Activated CD8-positive, alpha-beta memory T cell treated with anti-CD3 and anti-CD28 coated beads, Interleukin-2, amount 50 U/mL, for 48 hours (primary cell): ENCODE results near the gene RAB36.

Experiments used
- DNase-seq: peaks from one replicate; pipeline ENCODE4 v3.0.0-alpha.2; 2020

Gene RAB36

DNA sequence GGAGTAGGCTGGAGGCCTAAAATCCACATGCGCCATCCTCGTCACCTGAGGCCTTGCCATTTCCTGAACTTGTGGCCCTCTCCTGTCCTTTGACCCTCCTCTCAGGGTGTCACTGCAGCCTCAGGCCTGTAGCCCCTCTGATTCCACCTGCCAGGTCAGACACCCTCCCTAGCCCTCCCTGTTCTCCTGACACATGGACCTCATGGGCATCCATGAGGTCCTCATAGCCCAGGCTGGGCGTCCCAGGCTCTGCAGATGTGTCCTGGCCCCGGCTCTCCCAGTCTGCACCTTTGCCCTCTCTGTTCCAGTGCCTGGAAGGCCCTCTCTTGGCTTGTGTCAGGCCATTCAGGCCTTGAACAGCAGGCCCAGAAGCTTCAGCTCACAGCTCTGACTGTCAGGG, 15.8 kb downstream of the RAB36 start:
- DNase-seq, result no peak

DNA sequence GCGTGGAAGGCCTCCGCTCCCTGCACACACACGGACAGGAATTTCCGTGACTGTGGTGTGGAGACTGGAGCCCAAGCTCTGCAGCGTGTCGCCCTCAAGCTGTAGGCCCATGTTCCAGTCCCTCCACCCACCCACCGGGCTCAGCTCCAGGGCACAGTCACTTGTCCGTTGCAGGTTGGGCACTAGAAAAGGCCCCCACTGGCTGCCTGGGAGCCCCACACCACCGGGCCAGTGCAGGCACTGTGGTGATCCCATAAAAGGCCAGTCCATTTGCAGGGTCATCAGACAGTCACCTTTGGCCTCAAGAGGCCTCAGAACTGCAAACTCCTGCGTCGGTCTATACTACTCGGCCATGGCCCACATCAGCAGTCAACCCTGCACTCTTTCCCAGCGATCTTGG, 16.3 kb downstream of the RAB36 start:
- DNase-seq, result no peak

DNA sequence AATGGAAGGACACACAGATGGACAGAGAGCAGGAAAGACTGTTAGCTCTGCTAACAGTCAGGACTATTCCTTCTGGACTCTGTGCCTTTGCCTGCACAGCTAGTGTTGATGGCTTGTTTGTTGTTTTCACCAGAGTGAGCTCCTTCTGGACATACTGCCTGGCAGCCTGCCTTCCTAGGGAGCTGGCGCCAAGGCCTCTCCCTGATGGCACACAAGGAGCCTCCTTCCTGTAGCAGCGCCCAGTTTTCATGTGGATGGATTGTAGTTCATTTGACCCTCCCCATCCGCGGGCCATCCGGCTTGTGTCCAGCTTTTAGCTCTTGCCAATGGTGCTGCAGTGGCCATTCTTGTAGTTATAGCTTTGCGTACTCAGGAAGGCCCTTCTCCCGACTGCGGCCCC, 18.4 kb downstream of the RAB36 start:
- DNase-seq, result no peak

DNA sequence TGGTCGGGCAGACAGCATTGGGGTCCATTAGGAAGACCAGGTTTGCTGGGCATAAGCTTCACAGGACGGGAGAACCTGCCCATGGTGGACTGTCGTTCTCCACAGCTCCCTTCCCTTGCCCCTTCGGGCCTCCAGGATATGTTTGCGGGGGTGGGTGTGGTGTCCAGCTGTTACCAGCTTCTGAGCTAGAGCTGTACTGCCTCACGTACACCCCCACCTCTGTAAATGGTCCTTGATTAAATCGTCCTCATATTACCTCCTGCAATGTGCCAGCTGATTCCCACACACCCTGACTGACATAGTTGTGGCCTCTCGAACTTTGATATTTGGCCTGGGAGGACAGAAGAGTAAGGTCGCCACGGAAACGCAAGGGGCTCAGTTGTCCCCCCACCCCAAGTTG, 18.8 kb downstream of the RAB36 start:
- DNase-seq, result no peak

DNA sequence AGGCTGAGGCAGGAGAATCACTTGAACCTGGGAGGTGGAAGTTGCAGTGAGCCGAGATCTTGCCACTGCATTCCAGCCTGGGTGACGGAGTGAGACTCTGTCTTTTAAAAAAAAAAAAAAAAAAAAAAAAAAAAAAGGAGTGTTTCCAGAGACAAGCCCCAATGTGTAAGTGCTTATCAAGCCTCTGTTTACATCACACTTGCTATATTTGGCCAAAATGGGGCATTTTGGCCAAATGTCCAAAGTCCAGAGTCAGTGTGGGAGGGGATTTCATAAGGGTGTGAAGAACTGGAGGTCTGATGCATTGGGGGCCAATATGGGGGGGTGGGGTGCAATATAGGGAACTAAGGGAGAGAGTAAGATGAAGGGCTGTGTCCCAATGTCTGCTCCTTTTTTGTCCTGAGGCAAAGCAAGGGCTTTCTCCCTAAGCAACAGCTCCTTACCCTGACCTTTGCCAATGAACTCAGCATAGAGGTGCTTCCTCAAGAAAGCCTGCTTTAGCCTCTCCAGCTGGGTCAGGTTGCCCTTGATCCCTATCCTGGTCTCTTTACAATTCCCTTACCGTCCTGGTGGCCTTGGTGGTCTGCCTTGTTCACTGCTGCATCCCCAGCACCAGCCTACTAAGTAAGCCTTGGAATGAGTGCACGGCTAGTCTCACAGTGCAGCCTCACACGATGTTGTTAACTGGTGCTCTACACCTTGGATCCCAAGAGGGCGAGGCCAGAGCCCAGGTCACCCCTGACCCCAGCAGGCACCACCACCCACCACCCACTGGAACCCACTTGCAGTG, 21.0 kb downstream of the RAB36 start:
- DNase-seq, result no peak

DNA sequence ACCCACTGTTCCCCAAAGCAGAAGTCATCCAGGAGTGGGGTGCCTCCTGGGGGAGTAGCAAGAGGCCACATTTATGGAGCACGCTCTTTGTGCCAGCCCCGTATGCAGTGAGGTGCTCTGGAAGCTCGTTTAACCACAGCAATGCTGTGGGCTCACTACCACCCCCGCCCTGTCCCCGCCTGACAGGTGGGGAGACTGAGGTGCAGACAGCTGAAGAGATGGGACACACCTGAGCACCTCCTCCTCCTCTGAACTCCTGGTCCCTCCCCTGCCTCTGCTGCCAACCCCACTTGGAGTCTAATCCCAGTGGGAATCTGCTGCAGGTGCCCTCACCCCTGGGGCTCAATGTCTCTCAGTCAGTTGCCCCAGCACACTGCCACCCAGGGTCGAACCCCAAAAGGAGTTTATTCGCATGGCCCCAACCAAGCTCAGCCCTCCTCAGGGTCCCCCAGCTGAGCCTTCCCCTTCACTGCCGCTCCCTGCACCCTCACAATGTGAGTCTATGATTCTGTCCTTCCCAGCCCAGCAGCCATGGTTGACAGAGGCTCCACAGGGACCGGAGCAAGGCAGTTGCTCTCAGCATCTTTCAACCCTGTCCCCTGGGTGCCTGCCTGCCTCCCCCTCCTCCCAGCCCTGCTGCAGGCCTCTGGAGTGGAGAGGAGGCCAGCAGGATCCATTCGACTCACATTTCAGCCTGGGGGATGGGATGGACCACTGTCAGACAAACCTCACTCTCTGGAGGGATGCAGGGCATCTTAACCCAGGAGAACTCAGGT, 21.8 kb downstream of the RAB36 start:
- DNase-seq, result no peak

DNA sequence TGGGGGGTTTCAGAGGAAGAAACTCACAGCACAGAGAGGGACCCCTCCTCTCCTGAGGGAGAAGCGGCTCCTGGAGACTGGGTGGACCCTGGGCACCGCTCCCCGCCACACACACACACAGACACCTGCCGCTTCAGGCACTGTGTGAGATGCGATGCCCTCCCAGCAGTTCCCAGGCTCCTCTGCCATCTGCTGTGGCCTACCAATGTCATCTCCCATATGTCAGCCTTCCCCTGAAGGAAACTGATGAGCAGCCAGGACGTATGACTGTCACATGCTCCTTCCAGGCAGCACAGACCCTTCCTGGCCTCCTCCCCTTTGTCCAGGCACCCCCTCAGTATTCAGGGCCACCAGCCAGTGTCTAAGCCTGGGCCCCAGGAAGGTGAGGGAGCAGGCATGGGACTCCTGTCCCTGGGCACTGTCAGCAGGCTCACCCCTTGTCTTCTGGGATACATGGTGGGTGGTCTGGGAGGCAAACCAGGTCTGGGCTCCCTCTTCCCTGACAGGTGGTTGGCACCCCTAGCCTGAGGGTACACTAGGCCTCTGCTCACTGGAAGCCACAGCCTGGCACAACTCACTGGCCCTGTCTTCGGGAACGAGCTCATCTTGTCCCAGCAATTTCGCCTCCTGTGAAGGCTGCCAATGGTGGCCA, 23.2 kb downstream of the RAB36 start:
- DNase-seq, result no peak

DNA sequence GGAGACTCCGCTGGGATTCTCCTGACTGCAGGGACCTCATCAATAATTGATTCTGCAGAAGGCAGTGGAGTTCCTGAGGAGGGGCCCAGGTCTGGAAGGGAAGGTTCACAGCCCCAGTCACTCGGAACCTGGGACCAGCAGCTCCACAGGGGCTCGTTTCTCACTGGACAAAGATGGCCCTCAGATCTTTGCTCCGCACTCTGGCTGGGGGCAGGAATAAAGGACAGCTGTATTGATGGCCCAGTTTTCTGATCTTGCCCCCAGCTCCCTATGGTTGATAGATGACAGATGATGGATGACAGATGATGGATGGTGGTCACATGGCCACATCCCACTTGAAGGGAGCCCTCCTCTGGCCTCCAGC, 23.7 kb downstream of the RAB36 start:
- no peak for DNase-seq

DNA sequence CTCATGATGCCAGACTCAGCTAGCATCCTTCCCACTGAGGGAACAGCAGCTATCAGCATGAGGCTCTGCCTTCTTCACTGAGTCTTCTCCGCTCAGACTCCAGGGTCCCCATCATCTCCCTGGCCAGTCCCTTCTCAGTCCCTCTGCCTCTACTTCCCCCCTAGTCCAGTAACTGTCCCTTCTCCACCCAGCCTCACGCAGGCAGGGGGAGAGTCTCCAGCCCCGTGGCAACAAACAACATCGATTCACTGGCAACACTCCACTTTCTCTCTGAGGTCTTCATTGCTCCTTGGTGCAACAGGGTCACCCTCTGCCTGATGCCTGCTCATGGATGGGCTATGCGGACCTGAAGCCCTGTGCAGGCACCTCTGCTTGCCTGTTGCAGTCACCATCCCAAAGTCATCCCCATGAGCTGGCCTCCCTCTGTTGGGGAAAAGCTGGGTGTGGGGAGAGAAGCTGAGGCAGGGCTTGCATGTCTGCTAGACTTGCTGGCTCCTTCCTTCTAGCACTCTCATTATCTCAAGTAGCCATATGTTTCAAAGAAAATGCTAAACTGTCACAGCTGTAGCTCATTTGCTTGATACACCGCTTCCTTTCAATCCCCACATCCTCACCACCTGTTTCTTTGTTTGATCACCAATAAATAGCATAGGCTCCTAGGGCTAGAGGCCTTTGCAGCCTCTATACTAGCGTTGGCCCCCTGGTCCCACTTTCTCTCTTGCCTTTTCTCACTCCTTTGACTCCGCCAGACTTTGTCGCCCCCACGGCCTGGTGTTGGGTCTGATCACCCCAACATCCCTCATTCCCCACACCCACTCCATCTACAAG, 30.8 kb downstream of the RAB36 start:
- DNase-seq, result no peak

DNA sequence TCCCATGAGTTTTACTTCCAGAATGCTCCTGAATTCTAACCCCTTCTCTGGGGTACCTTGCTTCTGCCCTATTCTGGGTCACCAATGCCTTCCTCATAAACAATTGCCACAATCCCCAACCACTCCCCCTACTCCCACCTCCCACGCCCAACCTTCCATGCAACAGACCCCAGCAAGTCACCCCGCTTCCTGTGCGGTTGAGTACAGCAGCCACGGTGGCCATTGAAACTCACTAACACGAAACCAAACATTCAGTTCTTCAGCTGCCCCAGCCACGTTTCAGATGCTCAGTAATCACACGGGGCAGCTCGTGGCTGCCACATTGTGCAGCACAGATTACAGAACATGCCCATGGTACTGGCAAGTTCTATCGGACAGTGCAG, 31.4 kb downstream of the RAB36 start:
- DNase-seq, result no peak

DNA sequence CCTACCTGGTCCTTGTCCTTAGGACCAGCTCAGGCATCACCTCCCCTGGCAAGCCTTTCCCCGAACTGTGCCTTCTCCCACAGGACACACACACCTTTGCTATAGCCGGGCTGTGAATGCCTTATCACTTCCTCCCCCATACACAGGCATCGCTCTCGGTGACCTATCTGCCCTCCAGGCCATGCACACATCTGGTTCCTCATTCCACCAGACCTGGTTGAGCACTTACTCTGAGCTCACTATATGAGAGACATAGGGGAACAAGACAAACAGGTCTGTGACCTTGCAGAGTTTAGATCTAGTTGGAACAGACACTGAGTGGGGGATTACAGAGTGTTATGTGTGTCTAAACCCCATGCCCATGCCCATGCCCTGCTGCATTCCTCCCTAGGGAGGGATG, 31.9 kb downstream of the RAB36 start:
- DNase-seq, result no peak

DNA sequence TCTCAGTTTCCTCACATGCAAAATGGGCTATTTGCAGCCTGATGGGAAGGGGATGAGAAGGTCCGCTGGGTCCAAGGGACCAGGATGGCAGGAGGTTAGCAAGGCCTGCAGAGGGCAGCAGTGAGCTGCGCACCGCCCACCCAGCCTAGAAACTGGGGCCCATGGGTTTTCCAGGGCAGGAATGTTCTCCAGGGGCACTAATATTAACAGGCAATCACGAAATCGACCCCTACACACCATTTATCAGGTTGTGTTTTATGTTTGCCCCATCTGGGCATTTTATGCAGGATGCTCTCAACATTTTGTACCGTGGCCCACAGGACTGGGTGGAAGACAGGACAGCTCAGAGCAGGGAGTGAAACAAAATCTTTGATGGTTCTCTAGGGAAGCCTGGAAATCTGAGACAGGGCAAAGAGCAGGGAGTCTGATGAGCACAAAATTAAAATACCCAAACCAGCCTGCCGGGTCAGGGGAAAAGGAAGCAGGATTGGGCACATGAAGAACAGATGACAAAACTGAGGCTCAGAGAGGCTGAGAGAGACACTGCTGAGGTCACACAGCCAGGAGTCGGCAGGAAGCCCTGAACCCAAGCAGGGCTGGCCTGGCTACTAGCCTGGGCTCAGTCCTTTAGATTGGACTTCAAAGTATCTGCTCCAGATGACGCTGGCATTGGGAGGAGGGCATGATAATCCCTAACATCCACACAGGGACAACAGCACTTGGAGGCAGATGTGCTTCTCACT, 33.4 kb downstream of the RAB36 start:
- peak; percentile 86 for DNase-seq

DNA sequence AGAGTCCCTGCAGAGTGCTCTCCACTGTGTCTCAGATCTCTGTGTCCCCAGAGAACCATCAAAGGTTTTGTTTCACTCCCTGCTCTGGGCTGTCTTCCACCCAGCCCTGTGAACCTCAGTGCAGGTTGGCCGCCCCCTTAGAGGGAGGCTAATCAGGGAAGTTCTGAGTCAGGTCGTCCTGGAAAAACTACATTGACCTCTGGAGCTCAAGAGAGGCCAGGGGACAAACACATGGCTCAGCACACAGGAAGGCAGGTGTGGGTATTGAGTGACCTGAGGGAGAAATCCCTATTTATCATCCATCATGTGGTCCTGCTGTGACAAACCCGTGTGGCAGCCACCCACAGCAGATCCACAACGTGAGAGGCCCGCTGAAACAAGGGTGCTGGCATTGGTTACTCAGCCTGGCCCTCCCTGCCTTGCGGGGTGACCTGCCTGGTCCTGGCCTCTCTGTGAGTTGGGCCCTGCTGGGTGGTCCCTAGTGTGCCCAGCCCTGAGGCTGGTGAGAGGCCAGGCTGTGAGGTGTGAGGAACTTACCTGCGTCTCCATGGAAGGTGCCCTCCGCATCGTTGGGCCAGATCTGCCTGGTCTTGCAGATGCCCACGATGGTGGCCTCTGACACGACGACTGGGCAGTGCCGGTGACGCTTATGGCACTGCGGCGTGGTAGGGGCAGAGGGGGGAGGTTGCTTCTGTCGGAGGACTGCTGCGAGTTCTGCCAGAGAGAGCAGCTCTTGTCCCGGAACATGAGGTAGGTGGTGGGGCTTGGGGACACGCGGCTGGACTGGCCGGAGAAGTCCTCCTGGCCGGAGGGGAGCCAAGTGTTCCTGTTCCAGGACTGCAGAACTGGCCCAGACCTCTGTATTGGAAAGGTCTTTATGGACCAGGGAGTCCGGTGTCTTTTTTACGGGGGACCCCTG, 34.4 kb downstream of the RAB36 start:
- DNase-seq, result peak; percentile 62

DNA sequence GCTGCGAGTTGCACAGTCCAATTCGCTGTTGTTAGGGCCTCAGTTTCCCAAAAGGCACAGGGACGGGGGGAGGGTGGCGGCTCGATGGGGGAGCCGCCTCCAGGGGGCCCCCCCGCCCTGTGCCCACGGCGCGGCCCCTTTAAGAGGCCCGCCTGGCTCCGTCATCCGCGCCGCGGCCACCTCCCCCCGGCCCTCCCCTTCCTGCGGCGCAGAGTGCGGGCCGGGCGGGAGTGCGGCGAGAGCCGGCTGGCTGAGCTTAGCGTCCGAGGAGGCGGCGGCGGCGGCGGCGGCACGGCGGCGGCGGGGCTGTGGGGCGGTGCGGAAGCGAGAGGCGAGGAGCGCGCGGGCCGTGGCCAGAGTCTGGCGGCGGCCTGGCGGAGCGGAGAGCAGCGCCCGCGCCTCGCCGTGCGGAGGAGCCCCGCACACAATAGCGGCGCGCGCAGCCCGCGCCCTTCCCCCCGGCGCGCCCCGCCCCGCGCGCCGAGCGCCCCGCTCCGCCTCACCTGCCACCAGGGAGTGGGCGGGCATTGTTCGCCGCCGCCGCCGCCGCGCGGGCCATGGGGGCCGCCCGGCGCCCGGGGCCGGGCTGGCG, 35.1 kb downstream of the RAB36 start, which contains the start of gene BCR:
Gene BCR, plus strand, starts transcription at position 209 of the 592 bp plus-strand sequence. CDS start 452 bp downstream, outside the sequence.
- peak; percentile 72 for DNase-seq

DNA sequence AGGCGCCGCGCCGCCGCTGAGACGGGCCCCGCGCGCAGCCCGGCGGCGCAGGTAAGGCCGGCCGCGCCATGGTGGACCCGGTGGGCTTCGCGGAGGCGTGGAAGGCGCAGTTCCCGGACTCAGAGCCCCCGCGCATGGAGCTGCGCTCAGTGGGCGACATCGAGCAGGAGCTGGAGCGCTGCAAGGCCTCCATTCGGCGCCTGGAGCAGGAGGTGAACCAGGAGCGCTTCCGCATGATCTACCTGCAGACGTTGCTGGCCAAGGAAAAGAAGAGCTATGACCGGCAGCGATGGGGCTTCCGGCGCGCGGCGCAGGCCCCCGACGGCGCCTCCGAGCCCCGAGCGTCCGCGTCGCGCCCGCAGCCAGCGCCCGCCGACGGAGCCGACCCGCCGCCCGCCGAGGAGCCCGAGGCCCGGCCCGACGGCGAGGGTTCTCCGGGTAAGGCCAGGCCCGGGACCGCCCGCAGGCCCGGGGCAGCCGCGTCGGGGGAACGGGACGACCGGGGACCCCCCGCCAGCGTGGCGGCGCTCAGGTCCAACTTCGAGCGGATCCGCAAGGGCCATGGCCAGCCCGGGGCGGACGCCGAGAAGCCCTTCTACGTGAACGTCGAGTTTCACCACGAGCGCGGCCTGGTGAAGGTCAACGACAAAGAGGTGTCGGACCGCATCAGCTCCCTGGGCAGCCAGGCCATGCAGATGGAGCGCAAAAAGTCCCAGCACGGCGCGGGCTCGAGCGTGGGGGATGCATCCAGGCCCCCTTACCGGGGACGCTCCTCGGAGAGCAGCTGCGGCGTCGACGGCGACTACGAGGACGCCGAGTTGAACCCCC, 35.8 kb downstream of the RAB36 start:
- DNase-seq, result peak; percentile 73

DNA sequence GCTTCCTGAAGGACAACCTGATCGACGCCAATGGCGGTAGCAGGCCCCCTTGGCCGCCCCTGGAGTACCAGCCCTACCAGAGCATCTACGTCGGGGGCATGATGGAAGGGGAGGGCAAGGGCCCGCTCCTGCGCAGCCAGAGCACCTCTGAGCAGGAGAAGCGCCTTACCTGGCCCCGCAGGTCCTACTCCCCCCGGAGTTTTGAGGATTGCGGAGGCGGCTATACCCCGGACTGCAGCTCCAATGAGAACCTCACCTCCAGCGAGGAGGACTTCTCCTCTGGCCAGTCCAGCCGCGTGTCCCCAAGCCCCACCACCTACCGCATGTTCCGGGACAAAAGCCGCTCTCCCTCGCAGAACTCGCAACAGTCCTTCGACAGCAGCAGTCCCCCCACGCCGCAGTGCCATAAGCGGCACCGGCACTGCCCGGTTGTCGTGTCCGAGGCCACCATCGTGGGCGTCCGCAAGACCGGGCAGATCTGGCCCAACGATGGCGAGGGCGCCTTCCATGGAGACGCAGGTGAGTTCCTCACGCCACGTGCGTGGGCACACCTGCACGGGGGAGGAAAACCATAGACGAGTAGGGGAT, 36.5 kb downstream of the RAB36 start:
- DNase-seq, result peak; percentile 67

DNA sequence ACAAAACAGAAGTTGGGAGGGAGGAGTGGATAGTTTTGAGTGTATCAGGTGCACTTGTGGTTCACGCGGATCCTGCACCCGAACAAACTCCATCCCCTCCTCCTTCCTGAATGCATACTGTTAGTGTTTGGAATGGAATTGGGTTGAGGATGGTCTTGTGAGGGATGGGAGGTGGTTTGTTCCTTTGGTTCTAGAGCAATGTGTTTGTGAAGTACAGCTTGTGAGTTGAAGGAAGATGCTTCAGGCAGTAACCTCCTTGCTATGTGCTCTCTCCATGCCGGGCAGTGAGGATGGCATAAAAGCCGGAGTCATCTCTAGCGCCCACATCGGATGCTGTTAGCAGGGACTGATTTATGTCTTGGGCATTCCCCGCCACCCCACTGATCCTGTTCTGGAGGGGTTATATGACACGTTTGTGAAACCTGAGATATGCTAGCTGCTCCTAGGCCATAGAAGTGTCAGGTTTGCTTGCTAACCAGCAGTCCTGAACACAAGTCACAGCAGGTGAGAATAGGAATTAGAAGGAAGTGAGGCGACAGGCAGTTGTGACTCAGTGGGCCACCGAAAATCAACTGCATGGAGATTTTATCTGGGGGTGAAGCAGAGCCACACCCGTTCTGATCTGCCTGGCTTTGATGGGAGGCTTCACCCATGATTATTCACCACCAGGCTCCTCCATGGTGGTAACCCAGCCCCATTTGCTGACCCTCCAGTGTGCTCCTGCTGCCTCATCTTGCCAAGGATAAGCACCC, 37.2 kb downstream of the RAB36 start:
- DNase-seq, result peak; percentile 82

DNA sequence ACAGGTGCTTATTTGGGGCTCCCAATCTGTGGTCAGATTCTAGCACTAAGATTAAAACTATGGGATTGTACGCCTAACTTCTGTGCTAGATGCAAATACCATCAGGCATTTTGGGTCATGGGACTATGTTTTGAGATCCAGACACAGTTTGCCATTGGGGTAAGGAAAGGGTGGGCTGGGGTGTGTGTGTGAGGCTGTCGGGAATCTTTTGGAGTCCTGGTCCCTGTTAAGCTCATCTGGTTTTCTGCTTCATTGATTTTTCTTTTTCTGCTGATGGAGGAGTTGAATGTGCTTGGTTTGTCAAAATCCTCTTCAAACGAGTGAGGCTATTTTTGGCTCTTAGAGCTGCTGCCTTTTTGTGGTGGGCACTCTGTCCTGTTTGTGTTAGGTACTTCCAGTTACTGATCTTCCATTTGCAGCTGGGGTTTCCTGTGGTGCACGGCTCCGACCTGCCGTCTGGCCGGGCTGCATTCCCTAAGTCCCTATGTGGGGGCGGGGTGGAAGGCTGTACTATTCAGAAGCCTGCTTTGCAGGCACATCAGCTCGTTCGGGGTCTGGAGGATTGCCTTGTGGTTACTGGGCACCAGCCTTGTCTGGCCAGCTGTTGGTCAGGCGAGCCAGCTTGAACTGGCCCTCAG, 37.9 kb downstream of the RAB36 start:
- DNase-seq, result no peak
